HG03139 (cell line): Measurements from ENCODE around the gene SPTLC3.
A peak's percentile ranks its signal among the peaks of the same experiment; 100 is the strongest.

Source experiments
- ATAC-seq: cut with Tn5 transposase; IDR thresholded peaks from one replicate; pipeline ENCODE4 v1.9.1; 2021; ENCODE audit not compliant: unreplicated experiment

Gene SPTLC3

GRCh38 chr20:13089950-13090469 is 81.2 kb downstream of the SPTLC3 start:
- ATAC-seq: no peak

DNA sequence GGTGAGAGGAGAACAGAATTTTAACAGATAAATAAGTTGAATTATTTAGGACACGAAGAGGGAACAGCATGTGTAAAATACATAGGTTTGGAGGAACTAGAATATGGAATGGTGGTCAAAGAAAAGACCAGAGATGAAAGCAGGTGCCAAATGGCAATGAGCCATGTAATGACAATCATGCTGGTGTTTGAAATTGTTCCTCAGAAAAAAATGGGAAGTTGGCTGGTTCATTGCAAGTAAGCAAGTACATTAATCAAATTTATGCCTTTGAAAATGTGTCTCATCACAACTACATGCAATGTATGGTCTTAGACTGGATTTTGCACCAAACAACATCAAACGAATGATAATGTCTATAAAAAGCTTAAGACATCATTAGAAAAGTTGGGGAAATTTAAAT is 83.3 kb downstream of the SPTLC3 start:
- ATAC-seq: no peak

GRCh38 chr20:13094976-13095375 is 86.2 kb downstream of the SPTLC3 start:
- ATAC-seq: no peak

GRCh38 chr20:13098720-13099355 is 90.1 kb downstream of the SPTLC3 start:
- no peak for ATAC-seq

- no peak for ATAC-seq
Observed at GRCh38 chr20:13099676-13100075, 90.9 kb downstream of the SPTLC3 start.

DNA sequence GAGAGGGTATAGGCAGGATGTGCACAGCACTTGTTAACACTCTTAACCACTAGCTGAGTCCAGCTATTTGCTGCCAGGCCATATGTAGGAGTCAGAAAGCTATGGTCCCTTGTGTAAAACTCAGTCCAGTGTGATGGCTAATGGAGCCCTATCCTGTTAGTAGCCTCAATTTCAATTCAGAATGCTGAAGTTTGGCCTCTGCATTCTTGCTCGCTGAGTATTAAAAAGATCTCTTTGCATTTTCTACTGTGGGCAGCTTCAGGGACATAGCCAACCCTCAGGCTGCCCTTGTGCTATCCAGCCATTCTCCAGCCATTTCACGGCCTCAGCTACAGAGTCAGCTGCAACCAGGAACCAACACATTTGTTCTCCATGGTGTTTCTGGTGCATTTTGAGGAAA is 92.5 kb downstream of the SPTLC3 start:
- ATAC-seq: no peak

DNA sequence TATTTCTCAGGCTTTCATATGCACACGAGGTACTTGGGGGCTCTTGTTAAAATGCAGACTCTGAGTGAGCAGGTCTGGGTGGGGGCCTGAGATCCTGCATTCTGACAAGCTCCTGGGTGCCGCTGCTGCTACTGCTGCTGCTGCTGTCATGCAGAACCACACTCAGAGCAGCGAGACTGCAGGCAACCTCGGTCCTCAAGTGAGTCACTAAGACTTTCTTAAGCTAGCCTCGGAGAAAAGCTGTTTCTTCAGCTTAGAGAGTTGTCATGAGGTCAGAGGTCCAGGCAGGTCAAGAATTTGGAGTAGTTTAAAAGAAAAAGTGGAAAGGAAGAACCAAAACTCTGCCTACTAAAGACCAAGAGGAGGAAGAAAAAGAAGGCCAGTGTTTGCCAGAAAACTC is 92.9 kb downstream of the SPTLC3 start:
- ATAC-seq: no peak

DNA sequence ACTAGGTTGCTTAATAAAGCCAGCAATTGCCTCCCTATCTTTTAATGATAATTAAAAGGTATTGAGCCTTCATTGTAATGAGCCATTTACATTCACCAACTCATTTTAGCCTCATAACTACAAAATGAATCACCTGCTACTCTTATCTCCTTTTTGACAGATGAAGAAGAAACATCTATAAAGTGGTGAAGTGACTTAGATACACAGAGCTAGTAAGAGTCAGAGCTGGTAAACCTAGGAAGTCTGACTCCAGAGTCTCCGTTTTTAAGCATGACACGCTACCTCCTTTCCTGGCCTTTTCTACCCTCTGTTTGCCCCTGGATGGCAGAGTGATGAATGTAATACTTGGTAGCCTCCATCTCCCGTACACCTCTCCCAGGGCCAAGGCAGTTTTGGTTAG is 93.5 kb downstream of the SPTLC3 start:
- ATAC-seq: no peak

- ATAC-seq: no peak
Observed at GRCh38 chr20:13102694-13103093, 93.9 kb downstream of the SPTLC3 start.

DNA sequence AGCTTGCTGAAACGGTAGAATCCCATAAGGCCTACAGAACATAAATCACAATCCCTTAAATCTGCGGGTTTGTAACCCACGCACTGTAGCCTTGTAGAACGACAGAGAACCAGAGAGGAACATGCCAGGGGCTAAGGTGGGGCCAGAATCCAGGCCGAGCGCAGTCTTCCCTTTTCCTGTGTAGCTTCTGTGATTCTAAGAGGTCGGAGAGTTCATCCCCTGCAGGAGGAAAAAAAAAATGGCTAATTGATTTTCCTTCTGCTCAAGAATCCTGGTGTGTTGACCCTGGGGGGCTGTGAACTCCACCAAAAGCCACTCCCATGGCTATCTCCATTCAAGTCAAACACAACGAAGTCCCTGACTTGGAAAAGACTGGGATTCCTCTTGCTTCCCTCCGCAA is 96.3 kb downstream of the SPTLC3 start:
- no peak for ATAC-seq

DNA sequence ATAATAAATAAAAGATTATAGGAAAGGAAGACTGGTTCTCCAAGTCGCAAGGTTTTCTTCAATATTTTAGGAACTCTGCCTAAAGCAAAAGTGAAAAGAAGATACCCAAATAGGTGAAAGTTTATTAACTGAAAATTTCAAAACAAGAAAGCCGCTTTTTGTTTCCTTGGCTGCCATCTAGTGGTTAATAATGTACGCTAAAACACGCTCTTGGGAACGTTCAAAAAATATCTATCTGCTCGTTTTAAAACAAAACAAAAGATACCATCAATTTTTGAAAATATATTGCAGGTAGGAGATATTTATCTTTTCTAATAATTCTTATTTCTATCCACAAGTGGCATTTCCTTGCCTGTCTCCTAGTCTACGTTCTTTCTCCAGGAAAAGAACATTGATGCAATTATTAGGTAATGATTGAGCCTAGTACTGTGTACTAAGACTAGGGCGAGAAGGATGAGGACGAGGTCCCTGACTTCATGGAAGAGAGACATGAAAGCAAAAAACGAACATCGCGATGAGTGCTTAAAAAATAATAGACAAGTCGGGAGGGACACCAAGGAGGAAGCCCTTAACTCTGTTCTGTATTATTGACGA is 97.2 kb downstream of the SPTLC3 start:
- no peak for ATAC-seq

DNA sequence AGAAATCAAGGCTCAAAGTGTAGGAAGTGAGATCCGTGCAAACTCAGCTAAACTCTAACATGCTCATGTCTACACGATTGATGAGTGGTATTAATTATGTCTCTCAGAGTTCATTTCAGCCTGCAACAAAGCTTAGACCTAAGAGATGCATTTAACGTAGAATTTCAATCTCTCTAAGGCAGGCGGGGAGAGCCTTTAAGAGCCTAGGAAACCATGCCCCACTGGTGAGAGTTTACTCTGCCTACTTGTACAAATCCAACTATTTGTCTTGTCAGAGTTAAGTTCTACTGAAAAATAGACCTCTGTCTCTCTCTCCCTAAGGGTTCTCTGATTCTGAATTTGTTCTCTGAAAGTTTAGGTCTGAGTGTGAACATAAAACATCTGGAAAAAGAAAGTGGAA is 100.9 kb downstream of the SPTLC3 start:
- no peak for ATAC-seq

DNA sequence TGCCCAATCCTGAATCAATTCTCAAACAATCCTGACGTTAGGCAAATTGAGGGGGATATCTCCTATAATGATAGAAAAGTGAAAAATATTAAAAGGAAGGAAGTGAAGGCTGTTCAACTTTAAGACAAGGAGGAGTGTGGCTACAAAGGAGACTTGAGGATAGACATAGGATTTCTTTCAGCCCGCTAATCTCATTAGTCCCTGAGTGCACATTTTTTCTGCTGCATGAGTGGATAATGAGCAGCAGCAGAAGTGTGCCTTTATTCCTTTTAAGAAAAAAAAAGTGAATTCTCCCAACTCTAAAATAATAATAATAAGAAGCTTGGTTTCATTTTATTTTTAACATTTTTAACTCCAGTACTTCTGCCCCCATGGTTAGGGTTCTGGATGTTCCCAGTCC is 102.0 kb downstream of the SPTLC3 start:
- ATAC-seq: no peak

GRCh38 chr20:13111249-13111911 is 102.6 kb downstream of the SPTLC3 start:
- ATAC-seq: no peak

DNA sequence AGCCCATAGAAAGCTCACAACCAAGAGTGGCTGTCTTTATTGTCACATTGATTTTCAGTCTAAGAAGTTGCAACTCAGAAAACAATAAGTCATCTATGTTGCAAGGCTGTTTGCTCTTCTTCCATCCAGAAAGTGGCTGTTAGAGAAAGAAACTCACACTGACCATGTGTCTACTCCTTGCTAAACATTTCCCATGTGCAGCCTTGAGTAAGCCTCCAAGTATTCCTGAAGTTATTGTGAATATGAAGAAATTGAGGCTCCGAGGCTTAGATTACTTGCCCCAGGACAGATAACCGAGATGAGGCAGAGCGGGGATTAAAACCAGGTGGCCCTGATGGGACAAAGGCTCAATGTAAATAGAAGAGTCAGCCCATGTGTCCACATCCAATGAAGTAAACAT is 105.0 kb downstream of the SPTLC3 start:
- no peak for ATAC-seq

- ATAC-seq: no peak
Observed at GRCh38 chr20:13117200-13117599, 108.4 kb downstream of the SPTLC3 start.

DNA sequence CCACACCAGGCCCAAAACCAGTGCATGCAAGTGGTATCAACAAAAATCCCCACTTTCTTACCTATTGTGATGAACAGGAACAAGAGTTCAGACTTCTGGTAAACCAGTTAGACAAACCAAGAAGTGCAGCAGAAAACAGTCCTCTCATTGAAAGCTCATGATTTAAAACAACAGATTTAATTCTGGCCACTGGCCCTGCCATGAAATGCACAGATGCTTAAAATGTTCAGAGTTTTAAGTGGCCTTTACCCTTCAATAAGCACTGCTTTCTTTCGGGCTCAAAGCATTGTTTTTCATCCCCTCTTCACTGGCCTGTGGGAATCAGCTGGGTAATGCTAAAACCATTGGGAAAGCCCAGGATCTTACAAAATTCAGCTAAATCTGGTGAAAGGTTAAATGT is 109.9 kb downstream of the SPTLC3 start:
- ATAC-seq: no peak

- peak; percentile 66 for ATAC-seq
Observed at GRCh38 chr20:13119583-13119982, 110.8 kb downstream of the SPTLC3 start.

DNA sequence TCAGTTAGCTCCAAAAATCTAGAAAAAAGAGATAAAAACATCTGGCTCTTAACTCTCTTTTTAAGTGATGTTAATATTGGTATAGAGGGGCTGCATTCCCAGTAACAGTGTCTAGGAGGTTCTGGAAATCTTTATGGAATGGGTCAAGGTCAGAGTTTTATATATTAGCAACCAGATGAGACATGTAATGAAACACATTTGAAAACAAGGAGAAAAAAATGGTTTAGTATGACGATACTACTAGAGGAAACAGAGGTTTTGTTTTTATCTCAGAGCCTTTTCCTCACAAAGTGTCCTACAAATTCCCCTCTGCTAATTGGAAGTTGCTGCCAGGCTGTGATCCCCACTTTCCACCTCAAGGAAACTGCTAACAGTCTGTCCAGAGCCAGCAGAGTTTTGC is 111.7 kb downstream of the SPTLC3 start:
- ATAC-seq: no peak

DNA sequence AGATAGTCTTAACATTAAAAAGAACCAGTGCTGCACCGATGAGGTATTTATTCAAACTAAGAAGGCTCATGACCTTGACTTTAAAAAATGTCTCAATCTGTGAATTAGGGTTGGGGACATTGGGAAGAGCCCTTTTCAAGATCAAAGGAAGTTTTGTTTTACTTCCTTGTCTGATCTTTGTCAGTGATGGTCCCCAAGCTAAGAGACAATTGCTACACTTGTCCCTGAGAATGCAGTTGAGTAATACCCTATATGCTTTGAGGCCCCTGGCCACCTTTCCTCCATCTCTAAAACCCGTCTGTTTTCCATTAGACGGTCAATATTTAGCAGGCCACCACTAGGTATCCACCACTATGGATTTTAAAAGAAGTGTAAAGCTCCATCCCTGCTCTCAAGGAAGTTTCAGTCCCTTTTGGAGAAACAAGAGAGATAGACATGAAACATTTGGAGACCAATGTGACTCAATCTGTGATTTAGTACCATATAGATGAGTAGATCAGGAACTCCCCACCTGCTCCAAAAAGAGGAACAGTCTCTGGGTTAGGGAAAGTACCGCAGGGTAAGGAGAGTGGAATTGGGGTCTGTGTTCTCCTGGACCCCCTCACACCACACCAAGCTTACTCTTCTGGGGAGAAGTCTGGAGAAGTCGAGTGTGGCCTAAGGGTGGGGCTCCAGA is 113.2 kb downstream of the SPTLC3 start:
- ATAC-seq: no peak

DNA sequence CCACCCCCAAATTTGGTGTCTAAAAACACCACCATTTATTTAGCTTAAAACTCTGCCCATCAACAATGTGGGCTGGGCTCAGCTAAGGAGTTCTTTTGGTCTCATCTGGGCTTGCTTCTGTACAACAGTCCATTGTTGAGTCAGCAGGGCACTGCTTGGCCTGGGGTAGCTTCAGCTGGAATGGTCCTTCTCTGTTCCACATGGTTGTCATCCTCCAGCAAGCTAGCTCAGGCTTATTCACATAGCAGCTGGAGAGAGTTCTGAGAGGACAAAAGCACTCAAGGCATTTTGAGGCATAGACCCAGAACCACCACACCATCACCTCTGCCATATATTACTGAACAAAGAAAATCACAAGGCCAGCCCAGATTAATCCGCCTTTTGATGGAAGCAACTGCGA is 116.7 kb downstream of the SPTLC3 start:
- ATAC-seq: no peak

DNA sequence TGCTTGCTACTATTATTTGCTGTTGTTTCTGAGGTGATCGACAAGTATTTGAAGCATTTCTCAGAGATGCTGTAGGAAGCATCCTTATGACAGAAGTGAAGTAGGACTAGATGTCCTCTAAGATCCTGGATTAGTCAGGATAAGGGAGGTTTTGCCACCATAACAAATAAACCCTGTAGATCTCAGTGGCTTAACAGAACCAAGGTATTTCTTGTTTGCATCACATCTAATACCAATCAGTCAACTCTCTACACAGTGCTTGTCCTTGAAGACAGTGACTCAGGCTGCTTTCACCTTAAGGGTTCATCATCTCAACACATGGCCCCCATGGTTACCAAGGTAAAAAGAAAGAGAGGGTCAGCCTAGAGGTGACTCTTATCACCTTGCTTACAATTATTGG is 119.4 kb downstream of the SPTLC3 start:
- ATAC-seq: no peak
